Activated CD4-positive, alpha-beta T cell treated with anti-CD3 and anti-CD28 coated beads for 36 hours (primary cell): Measurements from ENCODE around the gene SULT1A1. TPM values are rescaled to one million over a fixed set of nuclear protein-coding genes. Genes with fewer than 3 reads are reported as not detected.
"Not testable (repeated sequence)": the region's sequence is repeated elsewhere in the genome, so short reads cannot be mapped to it uniquely, and the experiment has no call there.

Experiments
- ATAC-seq: fragments of 200-7000 bp; cut with Tn5 transposase; one replicate; pipeline ENCODE4 v1.10.0; 2021; ENCODE audit warnings: mild to moderate bottlenecking, moderate library complexity
- CTCF ChIA-PET: fragments of 350-600 bp; sonication (Branson Sonifier 250); formaldehyde crosslinking; loops from one replicate; lab custom pipeline; 2021; ENCODE audit warnings: antibody characterized with exemption; lab: Charles Lee
- POLR2A ChIA-PET: fragments of 350-600 bp; sonication (Branson Sonifier 250); formaldehyde crosslinking; loops from one replicate; lab custom pipeline; 2021; ENCODE audit warnings: antibody characterized with exemption, inconsistent platforms; lab: Charles Lee
- DNase-seq: peaks from one replicate; pipeline ENCODE4 v3.0.0-alpha.2; 2020
- H3K27ac Mint-ChIP-seq: one replicate; pipeline ENCODE4 v1.8.0; 2021; ENCODE audit warnings: mixed read lengths
- H3K27me3 Mint-ChIP-seq: one replicate; pipeline ENCODE4 v1.8.0; 2021; ENCODE audit warnings: mixed read lengths
- H3K36me3 Mint-ChIP-seq: one replicate; pipeline ENCODE4 v1.8.0; 2021; ENCODE audit warnings: low read depth, mixed read lengths
- H3K4me1 Mint-ChIP-seq: one replicate; pipeline ENCODE4 v1.8.0; 2021; ENCODE audit warnings: mixed read lengths
- H3K4me3 Mint-ChIP-seq: one replicate; pipeline ENCODE4 v1.8.0; 2021; ENCODE audit warnings: mild to moderate bottlenecking, moderate library complexity, mixed read lengths
- H3K9me3 Mint-ChIP-seq: one replicate; pipeline ENCODE4 v1.8.0; 2021; ENCODE audit warnings: low read depth, mixed read lengths
- intact Hi-C, 2 experiments: fragments of 100-400 bp; cut with DNase I in 1 of 2; cut with micrococcal nuclease in 1 of 2; formaldehyde crosslinking; loops; one replicate each; pipeline versions ENCODE4 v1.14.2 to v1.15.1; 2022 to 2024; cut with DNase I, micrococcal nuclease
- total RNA-seq, 2 experiments: library from RNA; stranded (reverse); gene quantifications; one replicate each; pipeline ENCODE4 v1.2.3, GENCODE V29; 2021

The SULT1A1 gene
- total RNA-seq, 2 experiments from 2014 or later: 12.1 to 13.9 TPM

DNA sequence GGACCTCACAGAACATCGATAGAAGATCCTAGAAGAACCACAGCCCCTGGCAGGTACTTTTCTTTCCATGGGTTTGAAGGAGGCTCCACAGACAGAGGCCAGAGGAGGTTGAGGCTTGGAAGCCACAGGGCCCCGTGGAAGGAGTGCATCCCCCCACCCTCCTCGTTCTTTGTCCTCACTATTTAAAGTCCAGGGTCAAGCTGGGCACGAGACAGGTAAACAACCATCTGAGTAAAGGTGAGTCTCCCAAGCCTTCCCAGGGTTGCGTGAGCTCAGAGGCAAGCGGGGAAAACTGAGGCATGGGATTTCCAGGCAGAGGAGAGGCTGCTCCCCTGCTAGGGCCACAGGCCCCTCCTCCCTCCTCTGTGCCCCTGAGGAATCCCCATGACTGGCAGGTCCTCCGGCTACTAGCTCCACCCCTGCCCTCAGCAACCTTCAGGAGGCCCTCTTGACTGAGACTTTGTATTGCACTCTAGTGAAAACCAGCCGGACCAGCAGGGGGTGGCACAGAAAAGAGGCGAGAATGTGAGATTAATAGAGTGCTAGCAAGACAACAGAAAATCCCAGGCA is 12.1 kb downstream of the SULT1A1 start:
- ChIA-PET CTCF (interaction anchor here (1.1 kb wide), 1 partner anchor 11 kb away, joined by 4 read pairs; no protein-coding TSS in a partner anchor), POLR2A (no interaction called here)
- no peak overlapping the region for H3K27ac Mint-ChIP-seq
- no peak overlapping the region for H3K4me3 Mint-ChIP-seq
- no peaks in the 10 kb centered on the region for H3K9me3 Mint-ChIP-seq
- H3K36me3 Mint-ChIP-seq: no peaks in the 10 kb centered on the region
- no peak for ATAC-seq
- peak; percentile 22 for DNase-seq
- no peaks in the 10 kb centered on the region for H3K27me3 Mint-ChIP-seq
- H3K4me1 Mint-ChIP-seq: no peaks in the 10 kb centered on the region
- intact Hi-C loops: no loop called here

- Mint-ChIP-seq H3K9me3 (no peaks in the 10 kb centered on the region), H3K27ac (no peak within 1 kb of the TSS), H3K27me3 (no peaks in the 10 kb centered on the region), H3K4me3 (no peak within 1 kb of the TSS), H3K36me3 (peaks cover 3% of the 10 kb centered on the region), H3K4me1 (no peaks in the 10 kb centered on the region)
- DNase-seq (no peak), ATAC-seq (no peak)
- CTCF ChIA-PET: interaction anchor here (1.1 kb wide), 1 partner anchor 12 kb away, joined by 4 read pairs; no protein-coding TSS in a partner anchor
- intact Hi-C loops: no loop called here
- POLR2A ChIA-PET: no interaction called here
These were observed 12.8 kb downstream of the SULT1A1 start, which contains the start of gene SULT1A2 for GRCh38 chr16:28596840-28597691. Gene SULT1A2, minus strand, starts transcription at chr16:28597050. Its CDS starts 1,120 bp downstream, at chr16:28595930.

DNA sequence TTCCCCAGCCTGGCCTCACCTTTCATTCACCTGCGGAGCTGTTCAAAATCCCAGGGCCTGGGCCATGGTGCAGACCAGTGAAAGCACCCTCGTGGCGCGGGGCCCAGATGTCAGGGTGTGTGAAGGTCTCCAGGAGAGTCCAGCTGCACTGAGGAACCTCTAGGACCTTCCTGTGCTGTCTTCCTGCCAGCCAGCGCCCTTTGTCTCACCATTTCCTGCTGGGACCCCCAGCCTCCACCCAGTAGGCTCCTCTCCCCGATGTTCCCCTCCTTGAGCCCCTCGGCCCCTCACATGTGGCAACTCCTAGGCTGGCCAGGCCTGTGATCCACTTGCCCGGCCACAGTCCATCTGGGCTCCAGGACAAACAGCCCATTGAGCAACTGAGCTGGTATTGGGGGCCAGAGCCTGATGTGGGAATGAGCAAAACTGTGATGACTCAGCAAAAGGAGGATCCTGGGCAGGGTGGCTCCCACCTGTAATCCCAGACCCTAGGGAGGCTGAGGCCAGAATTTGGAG is 13.7 kb downstream of the SULT1A1 start:
- H3K9me3 Mint-ChIP-seq: no peaks in the 10 kb centered on the region
- H3K27ac Mint-ChIP-seq: no peak overlapping the region
- peaks cover 5% of the 10 kb centered on the region for H3K36me3 Mint-ChIP-seq
- ATAC-seq: no peak
- no peaks in the 10 kb centered on the region for H3K27me3 Mint-ChIP-seq
- no peaks in the 10 kb centered on the region for H3K4me1 Mint-ChIP-seq
- H3K4me3 Mint-ChIP-seq: no peak overlapping the region
- ChIA-PET POLR2A (no interaction called here), CTCF (no interaction called here)
- no peak for DNase-seq
- intact Hi-C loops: no loop called here

- CTCF ChIA-PET, H3K4me1 Mint-ChIP-seq, ATAC-seq, H3K27ac Mint-ChIP-seq, H3K4me3 Mint-ChIP-seq, DNase-seq, H3K9me3 Mint-ChIP-seq, H3K27me3 Mint-ChIP-seq, H3K36me3 Mint-ChIP-seq, intact Hi-C loops: not testable (repeated sequence)
- POLR2A ChIA-PET: interaction anchor here (0.6 kb wide), 1 partner anchor 67 kb away, joined by 3 read pairs; no protein-coding TSS in a partner anchor
These were observed 14.4 kb downstream of the SULT1A1 start for GRCh38 chr16:28595451-28595850.

DNA sequence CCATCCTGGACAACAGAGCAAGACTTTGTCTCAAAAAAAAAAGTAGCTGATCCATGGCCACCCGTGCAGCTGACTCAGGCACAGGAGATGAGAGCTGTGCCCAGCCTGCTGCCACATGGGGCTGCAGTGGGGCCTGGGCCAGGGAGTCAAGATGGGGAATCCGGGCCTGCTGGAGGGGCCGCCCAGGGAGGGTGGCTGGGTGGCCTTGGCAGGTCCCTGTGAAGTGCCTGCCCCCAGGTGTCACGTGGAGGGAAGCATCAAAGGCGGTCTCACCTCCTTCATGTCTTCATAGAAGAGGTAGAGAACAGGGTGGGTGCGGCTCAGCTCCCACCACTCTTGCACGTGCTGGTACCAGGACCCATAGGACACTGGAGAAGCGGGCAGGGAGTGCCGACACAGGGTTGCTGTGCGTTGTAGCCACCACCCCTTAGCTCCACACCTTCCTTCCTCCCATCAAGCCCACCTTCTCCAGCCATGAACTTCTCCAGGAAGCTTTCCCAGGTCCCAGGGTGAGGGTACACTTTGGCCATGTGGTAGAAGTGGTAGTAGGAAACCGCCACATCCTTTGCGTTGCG is 16.8 kb downstream of the SULT1A1 start:
- Mint-ChIP-seq H3K4me1 (no peaks in the 10 kb centered on the region), H3K27ac (no peak overlapping the region), H3K9me3 (no peaks in the 10 kb centered on the region), H3K4me3 (no peak overlapping the region), H3K36me3 (peaks cover 12% of the 10 kb centered on the region), H3K27me3 (no peaks in the 10 kb centered on the region)
- ATAC-seq (no peak), DNase-seq (no peak)
- intact Hi-C loops: no loop called here
- ChIA-PET CTCF (no interaction called here), POLR2A (no interaction called here)

DNA sequence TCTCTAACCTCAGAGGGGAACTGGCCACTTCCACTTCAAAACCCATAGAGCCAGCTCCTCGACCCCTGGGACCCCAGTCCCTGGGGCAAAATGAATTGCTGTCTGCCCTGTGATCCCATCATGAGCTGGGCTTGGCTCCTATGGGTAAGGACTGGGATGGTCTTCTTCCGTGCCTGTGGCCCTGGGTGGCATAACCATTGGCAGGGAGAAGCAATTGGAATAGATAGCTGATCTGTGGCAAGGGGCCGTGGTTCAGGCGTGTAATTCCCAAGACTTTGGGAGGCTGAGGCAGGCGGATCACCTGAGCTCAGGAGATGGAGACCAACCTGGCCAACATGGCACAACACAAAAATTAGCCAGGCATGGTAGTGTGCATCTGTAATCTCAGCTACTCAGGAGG is 17.3 kb downstream of the SULT1A1 start:
- ChIA-PET CTCF (no interaction called here), POLR2A (no interaction called here)
- H3K27me3 Mint-ChIP-seq: no peaks in the 10 kb centered on the region
- H3K27ac Mint-ChIP-seq: no peak overlapping the region
- no peak for ATAC-seq
- H3K4me1 Mint-ChIP-seq: no peaks in the 10 kb centered on the region
- no peak overlapping the region for H3K4me3 Mint-ChIP-seq
- H3K36me3 Mint-ChIP-seq: peaks cover 12% of the 10 kb centered on the region
- DNase-seq: no peak
- intact Hi-C loops: no loop called here
- no peaks in the 10 kb centered on the region for H3K9me3 Mint-ChIP-seq

DNA sequence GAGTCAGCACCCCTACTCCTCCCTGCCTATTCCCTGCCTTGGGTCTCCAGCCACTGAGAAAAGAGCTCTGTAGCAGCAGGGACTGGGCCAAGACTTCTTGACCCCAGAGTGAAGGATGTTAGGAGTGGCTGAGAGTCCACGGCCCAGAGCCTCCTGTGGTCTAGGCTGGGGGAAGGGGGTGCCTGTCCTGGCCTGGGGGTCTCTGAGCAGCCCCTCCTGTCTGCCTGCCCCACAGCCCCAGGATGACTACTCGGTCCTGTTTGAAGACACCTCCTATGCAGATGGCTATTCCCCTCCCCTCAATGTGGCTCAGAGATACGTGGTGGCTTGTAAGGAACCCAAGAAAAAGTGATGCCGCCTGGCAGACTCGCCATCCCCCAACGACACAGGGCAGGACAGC is 18.5 kb downstream of the SULT1A1 start:
- ATAC-seq: no peak
- Mint-ChIP-seq H3K27me3 (no peaks in the 10 kb centered on the region), H3K4me3 (no peak overlapping the region), H3K36me3 (peaks cover 17% of the 10 kb centered on the region), H3K9me3 (no peaks in the 10 kb centered on the region), H3K27ac (no peak overlapping the region), H3K4me1 (no peaks in the 10 kb centered on the region)
- intact Hi-C loops: no loop called here
- DNase-seq: no peak
- CTCF ChIA-PET: no interaction called here
- POLR2A ChIA-PET: no interaction called here

- CTCF ChIA-PET: no interaction called here
- no peak overlapping the region for H3K27ac Mint-ChIP-seq
- no peaks in the 10 kb centered on the region for H3K27me3 Mint-ChIP-seq
- DNase-seq (no peak), ATAC-seq (no peak)
- H3K36me3 Mint-ChIP-seq: peaks cover 17% of the 10 kb centered on the region
- intact Hi-C loops: no loop called here
- H3K9me3 Mint-ChIP-seq: no peaks in the 10 kb centered on the region
- POLR2A ChIA-PET: no interaction called here
- no peaks in the 10 kb centered on the region for H3K4me1 Mint-ChIP-seq
- no peak overlapping the region for H3K4me3 Mint-ChIP-seq
These were observed 19.2 kb downstream of the SULT1A1 start for GRCh38 chr16:28590384-28591340.

GRCh38 chr16:28589930-28590329 is 19.9 kb downstream of the SULT1A1 start:
- no peaks in the 10 kb centered on the region for H3K9me3 Mint-ChIP-seq
- DNase-seq: no peak
- H3K36me3 Mint-ChIP-seq: peaks cover 20% of the 10 kb centered on the region
- POLR2A ChIA-PET: no interaction called here
- no peak overlapping the region for H3K4me3 Mint-ChIP-seq
- CTCF ChIA-PET: no interaction called here
- H3K27ac Mint-ChIP-seq: no peak overlapping the region
- no peak for ATAC-seq
- intact Hi-C loops: no loop called here
- H3K4me1 Mint-ChIP-seq: no peaks in the 10 kb centered on the region
- H3K27me3 Mint-ChIP-seq: no peaks in the 10 kb centered on the region

- no peak overlapping the region for H3K27ac Mint-ChIP-seq
- intact Hi-C loops: no loop called here
- no peaks in the 10 kb centered on the region for H3K9me3 Mint-ChIP-seq
- POLR2A ChIA-PET: no interaction called here
- H3K4me1 Mint-ChIP-seq: no peaks in the 10 kb centered on the region
- ATAC-seq (no peak), DNase-seq (no peak)
- no peak overlapping the region for H3K4me3 Mint-ChIP-seq
- no peaks in the 10 kb centered on the region for H3K27me3 Mint-ChIP-seq
- CTCF ChIA-PET: no interaction called here
- H3K36me3 Mint-ChIP-seq: peaks cover 23% of the 10 kb centered on the region
These were observed 20.8 kb downstream of the SULT1A1 start for GRCh38 chr16:28589069-28589468.

DNA sequence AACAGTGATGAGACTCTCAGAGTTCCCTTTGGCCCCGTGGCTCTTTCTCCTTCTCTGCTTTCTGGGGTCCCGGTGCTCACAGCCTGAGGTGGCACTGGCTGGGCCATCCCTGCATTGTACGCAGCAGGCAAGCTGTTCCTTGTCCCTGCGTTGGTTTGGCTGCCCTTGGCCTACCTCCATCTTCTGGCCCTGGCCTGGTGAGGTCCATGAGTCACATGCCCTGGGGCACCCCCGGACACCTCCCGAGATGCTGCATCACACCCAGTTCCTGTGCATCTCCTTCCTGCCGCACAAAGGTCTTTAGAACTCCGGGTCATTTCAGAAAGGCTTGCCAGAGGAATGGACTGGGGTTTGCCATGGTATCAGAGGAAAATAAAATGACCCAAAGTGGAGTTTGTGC is 22.5 kb downstream of the SULT1A1 start:
- DNase-seq (no peak), ATAC-seq (no peak)
- H3K27ac Mint-ChIP-seq: no peak overlapping the region
- intact Hi-C loops: no loop called here
- POLR2A ChIA-PET: no interaction called here
- H3K36me3 Mint-ChIP-seq: peaks cover 20% of the 10 kb centered on the region
- CTCF ChIA-PET: no interaction called here
- no peak overlapping the region for H3K4me3 Mint-ChIP-seq
- no peaks in the 10 kb centered on the region for H3K9me3 Mint-ChIP-seq
- H3K27me3 Mint-ChIP-seq: no peaks in the 10 kb centered on the region
- H3K4me1 Mint-ChIP-seq: no peaks in the 10 kb centered on the region
